ENCODE data around the gene NTSR1.

DNA sequence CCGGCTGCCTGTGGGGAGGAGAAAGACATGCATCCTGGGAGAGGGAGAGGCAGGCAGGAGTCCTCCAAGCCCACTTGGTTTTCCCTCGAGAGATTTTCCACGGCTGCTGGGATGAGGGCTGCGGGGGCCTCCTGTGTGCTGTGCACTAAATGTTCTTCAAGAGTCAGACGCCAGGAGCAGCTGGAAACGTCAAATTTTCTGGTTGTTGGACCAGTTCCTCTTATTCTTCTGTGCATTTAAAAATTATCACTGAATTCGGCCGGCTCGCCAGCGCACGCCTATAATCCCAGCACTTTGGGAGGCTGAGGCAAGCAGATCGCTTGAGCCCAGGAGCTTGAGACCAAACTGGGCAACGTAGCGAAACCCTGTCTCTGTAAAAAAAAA, 32.8 kb upstream of the NTSR1 start:
- TF ChIP-seq, protein P1, sequence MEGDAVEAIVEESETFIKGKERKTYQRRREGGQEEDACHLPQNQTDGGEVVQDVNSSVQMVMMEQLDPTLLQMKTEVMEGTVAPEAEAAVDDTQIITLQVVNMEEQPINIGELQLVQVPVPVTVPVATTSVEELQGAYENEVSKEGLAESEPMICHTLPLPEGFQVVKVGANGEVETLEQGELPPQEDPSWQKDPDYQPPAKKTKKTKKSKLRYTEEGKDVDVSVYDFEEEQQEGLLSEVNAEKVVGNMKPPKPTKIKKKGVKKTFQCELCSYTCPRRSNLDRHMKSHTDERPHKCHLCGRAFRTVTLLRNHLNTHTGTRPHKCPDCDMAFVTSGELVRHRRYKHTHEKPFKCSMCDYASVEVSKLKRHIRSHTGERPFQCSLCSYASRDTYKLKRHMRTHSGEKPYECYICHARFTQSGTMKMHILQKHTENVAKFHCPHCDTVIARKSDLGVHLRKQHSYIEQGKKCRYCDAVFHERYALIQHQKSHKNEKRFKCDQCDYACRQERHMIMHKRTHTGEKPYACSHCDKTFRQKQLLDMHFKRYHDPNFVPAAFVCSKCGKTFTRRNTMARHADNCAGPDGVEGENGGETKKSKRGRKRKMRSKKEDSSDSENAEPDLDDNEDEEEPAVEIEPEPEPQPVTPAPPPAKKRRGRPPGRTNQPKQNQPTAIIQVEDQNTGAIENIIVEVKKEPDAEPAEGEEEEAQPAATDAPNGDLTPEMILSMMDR (IDR thresholded peaks at IDR 0.05), result no peak
- no peak for TF ChIP-seq POLR2A (IDR thresholded peaks at IDR 0.05)
